Astrocyte of the cerebellum (primary cell): ENCODE measurements around the gene CYP19A1.

ENCODE experiments used
- DNase-seq: peaks from one replicate; pipeline ENCODE4 v3.0.0-alpha.2; 2011; ENCODE audit warnings: low read depth
- H3K4me3 ChIP-seq: 2 replicates; pipeline ENCODE4 v1.5.1; 2011; ENCODE audit warnings: mild to moderate bottlenecking, low read depth, low read length, moderate library complexity
- CTCF ChIP-seq: IDR thresholded peaks from 2 replicates; pipeline ENCODE4 v1.5.1; 2012; ENCODE audit warnings: low read length, low read depth, moderate library complexity, mild to moderate bottlenecking; ENCODE audit errors: missing control alignments
- in situ Hi-C: cut with HindIII; loops from 2 replicates; pipeline ENCODE4 v1.10.0; 2017; ENCODE audit warnings: low sequenced_read_pairs

CYP19A1 gene

GRCh38 chr15:51180011-51180410 is 158.4 kb downstream of the CYP19A1 start:
- no peak for DNase-seq
- in situ Hi-C loops: no loop called here
- TF ChIP-seq CTCF: no peak

GRCh38 chr15:51172193-51172592 is 166.2 kb downstream of the CYP19A1 start:
- no peak for TF ChIP-seq CTCF
- no peak for DNase-seq
- H3K4me3 ChIP-seq: no peak overlapping the region
- in situ Hi-C loops: no loop called here

More at GRCh38 chr15:51180011-51180410, 158.4 kb downstream of the CYP19A1 start:
- H3K4me3 ChIP-seq: no peak overlapping the region

GRCh38 chr15:51171634-51171932 is 166.8 kb downstream of the CYP19A1 start:
- in situ Hi-C loops: no loop called here
- no peak for TF ChIP-seq CTCF
- H3K4me3 ChIP-seq: no peak overlapping the region
- DNase-seq: no peak

- in situ Hi-C loops: no loop called here
- no peak for DNase-seq
- no peak for TF ChIP-seq CTCF
- no peak overlapping the region for H3K4me3 ChIP-seq
Observed at GRCh38 chr15:51170882-51171633, 167.3 kb downstream of the CYP19A1 start.

GRCh38 chr15:51168700-51169099 is 169.7 kb downstream of the CYP19A1 start:
- in situ Hi-C loops: no loop called here
- DNase-seq: no peak
- no peak overlapping the region for H3K4me3 ChIP-seq
- no peak for TF ChIP-seq CTCF

GRCh38 chr15:51163843-51164242 is 174.6 kb downstream of the CYP19A1 start:
- in situ Hi-C loops: no loop called here
- no peak overlapping the region for H3K4me3 ChIP-seq
- no peak for TF ChIP-seq CTCF
- no peak for DNase-seq
